Stimulated activated CD8-positive, alpha-beta memory T cell treated with anti-CD3 and anti-CD28 coated beads, Interleukin-4, amount 100 ng/mL, for 48 hours (primary cell): ENCODE results near the gene PCSK1.
"Not testable (repeated sequence)": the region's sequence is repeated elsewhere in the genome, so short reads cannot be mapped to it uniquely, and the experiment has no call there.

Source experiments
- DNase-seq: peaks from one replicate; pipeline ENCODE4 v3.0.0-alpha.2; 2020

PCSK1 gene

DNA sequence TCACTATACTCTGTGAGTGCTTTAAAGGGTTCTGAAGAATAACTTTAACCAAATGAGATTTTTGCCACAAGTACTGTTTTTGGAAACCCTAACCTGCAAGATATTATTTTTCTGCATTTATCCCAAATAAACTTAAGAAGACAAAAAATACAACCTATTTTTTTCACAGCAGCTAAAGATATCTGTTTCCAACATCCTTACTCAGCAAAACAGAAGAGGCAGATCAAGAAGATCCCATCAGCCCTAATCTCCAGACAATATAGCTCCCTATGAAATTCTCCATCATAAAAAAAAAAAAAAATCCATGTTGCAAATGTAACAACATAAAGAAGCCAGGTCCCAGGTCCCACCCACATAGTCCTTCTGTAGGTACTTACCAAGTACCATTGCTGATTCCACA lies 7.6 kb downstream of the PCSK1 start:
- DNase-seq, result no peak

DNA sequence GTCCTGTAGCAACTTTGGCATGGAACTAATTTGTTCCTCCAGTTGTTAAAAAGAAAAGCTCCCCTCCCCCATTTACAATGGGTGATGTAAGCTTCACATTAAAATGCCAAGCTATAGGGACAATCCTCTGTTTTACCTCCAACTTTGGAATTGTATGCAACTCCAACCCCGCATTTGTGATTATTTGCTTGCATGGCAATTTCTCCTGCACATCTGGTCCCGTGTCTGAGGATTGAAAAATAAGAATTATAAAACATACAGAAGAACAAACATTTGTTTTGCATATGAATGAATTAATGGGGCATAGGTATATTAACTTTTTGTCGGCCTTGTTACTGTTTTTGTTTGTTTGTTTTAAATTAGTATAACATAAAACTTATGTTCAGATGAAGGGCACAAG lies 17.2 kb downstream of the PCSK1 start:
- DNase-seq, result no peak

DNA sequence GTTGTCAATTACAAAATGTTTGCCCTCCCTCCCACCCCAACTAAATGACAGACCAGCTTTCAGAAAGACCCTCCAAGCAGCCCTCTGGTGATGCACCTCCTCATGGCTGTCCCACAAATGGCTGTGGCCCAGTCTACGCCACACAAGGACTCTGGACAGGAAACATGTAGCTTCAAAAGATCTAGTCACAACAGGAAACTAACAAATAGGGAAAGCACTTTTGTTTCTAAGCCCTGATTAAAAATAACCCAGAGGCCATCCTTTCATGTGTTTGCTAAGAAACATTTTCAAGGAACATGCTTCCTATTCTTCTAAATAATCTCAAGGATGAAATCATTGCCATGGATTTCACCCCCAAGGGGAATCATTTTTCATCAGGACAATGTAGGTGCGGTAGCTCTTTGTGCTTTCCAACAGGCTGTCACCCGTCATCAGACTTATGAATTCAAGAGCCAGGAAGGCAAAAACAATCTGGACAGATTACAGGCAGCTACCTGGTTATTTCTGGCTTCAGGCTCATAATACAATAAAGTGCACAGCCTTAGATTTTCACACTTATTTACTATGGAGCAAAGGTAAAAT lies 20.1 kb downstream of the PCSK1 start:
- no peak for DNase-seq

DNA sequence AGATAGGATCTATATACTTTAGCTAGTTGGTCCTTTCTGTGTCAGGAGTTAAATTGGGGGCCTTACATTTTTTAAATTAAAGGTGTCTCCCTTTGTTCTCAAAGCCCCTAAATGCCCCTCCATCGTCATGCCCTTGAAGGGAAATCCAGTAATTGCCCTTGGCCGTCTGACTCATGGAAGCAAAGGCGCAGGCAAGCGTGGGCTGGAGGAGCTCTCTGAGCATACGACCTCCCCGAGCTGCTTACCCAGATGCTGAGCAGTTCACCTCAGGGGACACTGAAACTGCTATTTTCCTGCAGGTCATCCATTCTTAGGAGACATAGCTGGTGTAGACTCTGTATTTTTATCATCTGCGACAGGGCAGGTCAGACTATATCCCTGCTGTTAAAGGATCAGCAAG lies 23.0 kb downstream of the PCSK1 start:
- DNase-seq, result no peak

DNA sequence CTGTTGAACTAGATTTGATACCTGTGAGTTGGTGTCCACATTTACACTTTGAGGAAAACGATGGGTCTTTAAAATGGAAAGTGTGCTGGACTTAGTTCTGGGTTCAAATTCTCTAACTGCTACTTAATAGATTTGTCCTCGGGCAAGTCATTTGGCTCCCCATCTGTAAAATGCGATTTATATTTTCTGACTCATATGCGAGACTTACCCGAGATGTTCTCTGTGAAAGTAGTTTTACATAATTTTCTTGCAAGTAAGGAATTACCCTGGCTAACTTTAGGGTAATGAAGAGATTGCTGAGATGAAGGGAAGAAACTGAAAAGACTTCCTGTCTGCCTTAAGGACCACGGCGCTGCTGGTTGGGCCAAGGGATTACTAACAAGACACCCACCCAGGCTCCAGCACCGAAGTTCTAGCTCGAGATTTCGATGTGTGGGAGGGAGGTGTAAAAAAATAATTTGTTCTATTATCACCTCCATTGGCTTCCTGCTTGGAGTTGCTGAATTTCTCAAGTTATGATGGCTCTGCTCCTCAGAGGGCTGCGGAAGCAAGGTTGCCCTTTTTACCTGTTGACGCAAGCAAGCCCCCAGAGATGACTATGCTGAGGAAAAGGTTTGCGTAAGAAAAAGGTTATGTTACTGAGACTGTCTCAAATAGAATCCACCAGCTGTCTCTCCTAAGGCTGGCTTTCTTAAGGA lies 24.1 kb downstream of the PCSK1 start:
- no peak for DNase-seq

DNA sequence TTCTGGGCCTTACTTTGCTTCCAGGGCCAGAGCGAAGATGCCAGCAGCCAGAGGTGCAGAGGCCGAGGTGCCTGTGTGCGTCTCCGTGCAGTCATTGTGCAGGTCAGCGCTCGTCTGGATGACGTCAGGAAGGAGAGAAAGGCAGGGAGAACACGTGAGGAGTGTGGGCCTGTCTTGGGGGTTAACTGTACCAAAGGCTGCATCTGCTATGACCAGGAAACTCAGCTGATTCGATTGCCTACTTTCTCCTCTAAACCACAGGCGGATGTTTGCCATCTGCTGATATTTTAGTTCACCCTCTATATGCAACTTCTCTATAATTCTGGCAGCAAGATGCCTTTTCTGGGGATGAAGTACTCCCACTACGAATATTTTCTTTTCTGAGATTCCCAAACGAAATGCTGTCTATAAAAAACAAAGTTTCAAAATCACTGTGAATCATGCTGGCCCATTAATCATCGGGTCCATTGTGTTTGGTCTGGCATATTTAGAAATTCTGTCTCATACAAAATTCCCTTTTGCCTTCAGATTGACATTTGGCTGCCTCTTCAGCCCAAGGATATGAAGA lies 24.8 kb downstream of the PCSK1 start:
- no peak for DNase-seq

DNA sequence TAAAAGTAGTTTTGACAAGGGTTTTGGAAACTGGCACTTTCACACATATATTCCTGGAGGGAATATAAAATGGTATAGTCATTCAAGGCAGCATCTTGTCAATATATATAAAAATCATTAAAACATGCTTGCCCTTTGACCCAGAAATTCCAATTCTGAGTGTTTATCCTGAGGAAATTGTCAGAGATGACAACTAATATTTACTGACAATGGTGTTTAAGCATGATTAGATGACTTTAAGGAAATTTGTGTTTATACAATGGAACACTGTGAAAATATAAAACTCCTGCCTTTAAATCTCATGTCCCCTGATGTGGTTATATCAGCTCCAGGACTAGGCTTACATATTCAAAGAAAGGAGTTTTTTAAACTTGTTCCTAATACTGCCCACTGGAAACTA lies 25.6 kb downstream of the PCSK1 start:
- DNase-seq, result no peak

DNA sequence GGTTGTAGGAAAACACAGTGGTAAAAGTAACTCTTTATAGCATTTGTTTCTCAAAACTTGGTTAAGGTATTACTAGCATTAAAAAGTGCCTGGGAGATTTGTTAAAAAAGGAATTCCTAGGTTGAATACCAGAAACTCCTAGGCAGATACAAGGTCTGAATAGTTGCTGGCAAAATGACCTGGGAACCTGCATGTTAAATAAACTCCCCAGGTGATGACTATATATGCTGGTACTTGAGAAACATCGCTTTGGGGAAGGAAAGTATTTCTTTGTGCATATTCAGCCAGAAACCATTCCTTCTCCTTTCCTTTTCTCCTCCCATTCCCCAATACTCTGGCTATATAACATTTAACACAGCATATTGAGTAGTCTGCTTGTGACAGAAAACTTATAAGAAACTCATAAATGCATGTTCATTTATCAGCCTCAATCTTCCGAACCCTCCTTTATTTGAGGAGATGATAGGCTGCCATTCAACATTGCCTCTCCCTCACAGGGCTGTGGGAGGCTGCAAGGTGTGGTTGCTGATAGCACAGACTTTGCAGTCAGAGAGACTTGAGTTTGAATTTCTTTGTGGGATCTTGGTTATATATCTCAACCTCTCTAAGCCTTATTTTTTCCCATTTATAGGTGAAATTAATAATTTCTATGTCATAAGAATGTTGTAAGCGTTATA lies 28.7 kb downstream of the PCSK1 start:
- DNase-seq, result no peak

DNA sequence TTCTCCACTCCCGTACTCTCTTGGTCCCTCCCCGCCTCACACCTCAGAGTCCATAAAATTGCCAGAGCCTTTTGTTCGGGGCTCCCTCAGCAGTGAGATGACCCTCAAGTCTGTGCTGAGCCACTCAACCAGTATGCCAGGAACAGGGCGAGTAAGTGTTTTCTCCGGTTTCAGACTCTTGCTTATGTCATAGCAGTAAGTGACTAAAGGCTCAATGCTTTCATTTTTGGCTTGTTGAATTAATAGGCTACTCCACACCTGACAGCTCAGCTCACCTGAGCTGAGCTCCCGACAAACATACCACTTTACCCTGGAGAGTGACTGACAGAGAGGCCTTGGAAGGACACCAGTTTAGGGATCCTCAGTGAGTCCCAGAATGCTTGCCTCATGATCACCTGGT lies 30.5 kb downstream of the PCSK1 start:
- DNase-seq, result no peak

DNA sequence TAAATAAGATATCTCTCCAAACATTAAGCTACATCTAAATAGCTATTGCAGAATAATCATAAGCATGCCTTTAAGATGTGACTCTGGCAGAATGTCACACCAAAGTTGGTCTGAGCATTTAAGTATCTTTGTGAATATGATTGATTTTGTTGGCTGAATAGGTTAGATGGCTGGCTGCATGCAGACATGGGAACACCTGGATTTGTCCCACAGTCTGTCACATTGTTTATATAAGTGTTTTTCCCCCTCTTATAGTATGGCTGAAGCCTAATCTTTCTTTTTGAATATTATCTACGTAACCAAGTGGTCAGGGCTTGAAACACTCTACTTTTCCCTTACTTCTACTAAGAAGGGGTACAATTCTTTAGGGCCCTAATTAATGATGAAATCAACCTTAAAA lies 36.2 kb downstream of the PCSK1 start:
- no peak for DNase-seq

DNA sequence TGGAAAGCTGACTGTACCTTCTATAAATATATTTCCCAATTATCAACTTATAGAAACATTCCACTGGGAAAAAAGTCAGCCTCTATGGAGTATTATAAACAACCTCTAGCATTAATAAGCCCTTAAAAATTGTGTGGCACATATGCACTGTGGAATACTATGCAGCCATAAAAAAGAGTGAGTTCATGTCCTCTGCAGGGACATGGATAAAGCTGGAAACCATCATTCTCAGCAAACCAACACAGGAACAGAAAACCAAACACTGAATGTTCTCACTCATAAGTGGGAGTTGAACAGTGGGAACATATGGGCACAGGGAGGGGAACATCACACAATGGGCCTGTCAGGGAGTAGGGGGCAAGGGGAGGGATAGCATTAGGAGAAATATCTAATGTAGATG lies 37.8 kb downstream of the PCSK1 start:
- not testable (repeated sequence) for DNase-seq

DNA sequence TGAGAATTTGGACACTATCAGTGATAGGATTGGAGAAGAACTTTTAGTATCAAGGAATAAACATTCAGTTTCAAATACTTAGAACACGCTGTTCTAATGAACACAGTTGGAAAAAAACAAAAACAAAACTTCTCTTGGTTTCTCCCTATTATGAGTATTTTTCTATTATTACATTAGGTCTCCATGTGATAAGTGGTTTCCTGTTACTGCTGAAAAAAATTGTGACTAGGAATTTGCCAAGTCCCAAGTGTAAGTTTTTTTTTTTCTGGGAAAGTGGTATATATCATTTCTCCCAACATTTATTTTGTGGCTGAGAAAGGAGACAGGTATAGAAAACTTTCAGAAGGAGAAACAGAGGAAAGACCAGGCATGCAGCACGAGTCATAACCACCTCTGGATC lies 41.1 kb downstream of the PCSK1 start:
- no peak for DNase-seq

DNA sequence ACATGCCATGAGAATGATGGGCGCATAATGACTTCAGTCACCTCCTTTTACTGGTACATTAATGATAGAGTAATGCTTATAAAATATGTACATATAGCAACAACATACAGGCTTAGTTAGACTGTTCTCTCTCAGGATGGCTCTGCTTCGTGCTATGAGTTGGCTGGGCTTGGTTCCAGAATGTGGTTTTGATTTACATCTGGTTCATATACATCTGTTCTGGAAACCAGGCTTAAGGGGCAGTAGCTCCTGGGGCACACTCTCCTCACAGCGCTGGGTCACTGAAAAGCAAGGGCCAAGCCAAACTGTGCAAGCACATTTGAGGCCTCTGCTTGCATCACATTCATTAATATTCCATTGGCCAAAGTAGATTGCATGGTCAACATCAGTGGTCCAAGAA lies 44.9 kb downstream of the PCSK1 start:
- no peak for DNase-seq

DNA sequence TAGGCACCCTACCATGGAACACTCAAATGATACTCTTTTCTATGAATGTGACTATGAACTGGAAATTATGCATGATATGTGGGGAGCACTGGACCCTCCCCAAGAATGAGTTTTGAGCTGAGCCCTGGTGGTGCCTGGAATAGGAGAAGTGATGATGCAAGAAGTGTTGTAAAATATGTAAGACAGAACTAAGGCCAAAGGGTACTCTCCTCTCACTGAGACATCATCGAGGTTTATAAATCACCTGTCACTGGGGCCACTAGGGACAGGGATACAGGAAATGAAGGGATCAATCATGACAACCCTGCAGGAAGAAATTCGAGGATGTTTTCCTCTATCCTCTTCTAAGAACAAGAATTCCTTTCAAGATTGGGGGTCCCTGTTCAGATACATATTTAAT lies 45.4 kb downstream of the PCSK1 start:
- no peak for DNase-seq

DNA sequence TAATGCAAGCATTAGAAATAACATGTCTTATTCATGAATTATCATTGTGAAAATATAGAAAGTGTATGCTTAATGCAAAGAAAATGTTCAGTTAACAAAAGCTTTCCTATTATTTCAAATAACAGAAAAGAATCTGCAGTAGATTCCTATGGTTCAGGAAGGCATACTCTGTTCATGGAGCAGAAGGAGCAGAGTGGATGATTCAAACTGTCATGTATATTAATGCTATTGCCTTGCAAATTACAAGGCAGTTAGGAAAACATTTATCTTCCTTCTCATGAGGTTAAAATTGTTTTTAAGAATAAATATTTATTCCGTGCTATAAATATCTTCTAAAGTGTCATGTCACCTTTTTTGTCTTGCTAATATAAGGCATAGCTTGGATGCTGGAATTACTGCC lies 47.5 kb downstream of the PCSK1 start:
- DNase-seq, result no peak

DNA sequence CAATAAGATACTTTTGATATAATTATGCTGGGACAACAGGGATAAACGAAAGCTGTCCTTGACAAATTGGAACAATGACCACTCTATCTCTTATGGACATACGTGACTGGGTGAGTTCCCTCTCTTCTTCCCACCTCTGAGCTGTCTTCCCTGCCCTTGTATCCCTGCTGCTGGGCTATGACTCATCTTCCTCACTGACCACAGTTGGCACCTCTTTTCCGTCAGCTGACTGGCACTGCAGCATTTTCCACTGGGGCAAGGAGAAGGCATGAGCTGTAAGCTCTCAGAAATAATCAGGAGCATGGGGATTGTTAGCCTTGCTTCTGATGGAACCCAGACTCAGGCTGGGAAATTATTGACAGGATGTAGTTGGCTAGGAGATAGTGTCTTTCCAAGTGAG lies 48.7 kb downstream of the PCSK1 start:
- DNase-seq, result no peak

DNA sequence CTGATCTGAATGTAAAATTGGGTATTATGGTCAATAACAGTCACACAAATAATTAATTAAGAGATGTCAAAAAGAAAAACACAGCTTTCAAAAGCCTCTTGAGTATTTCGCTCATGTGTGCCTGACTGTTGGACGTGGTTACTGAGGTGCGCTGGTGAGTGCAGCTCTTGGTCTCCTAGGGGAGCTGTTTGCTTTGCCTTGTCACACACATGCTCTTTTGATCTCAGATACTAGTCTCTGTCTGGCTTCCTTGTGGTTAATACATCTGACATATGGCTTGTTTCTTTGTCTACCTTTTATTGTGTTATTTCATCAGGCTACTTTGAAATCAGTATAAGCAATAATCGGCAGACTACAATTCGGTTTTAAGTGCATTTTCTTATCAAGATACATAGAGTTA lies 51.5 kb downstream of the PCSK1 start:
- DNase-seq, result no peak

DNA sequence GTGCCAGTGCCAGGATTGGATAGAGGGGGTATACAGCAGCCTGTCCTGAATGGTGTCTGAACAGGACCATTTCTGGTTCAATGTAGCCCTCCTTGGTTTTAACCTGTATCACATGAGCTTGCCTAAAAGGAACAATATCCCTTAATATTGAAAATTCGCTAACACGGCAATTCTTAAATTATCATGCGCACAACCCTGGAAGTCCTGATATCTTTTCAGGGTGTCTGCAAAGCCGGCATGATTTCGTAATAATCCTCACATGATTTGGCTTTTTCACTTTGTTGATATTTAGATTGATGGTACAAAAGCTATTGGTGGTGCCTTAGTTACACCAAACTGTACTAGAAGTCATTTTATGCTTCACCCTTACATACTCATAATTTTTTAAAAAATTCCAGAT lies 53.2 kb downstream of the PCSK1 start:
- DNase-seq, result no peak

DNA sequence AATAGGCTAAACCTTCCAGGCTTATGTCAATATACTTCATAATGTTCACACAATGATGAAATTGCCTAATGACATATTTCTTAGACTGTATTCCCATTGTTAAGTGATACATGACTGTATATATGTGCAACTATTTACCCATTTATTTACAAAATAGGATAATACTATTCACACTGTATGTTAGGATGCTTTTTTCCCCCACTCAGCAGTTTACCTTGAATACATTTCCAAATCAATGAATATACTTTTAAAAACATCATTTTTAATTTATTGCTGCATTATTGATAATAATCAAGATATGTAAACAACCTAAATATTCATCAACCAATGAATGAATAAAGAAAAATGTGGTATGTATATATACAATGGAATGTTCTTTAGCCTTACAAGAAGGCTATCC lies 55.5 kb downstream of the PCSK1 start:
- no peak for DNase-seq

DNA sequence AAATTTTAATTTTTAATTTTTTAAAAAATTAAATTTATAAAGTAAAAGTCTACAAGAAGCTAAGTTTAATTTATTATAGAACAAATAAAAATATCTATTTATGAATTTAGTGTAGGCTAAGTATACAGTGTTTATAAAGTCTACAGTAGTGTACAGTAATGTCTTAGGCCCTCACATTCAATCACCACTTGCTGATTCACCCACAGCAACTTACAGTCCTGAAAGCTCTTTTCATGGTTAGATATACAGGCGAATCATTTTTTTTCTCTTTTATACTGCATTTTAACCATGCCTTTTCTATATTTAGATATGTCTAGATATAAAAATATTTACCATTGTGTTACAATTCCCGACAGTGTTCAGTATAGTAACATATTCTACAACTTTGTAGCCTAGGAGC lies 55.9 kb downstream of the PCSK1 start:
- no peak for DNase-seq

DNA sequence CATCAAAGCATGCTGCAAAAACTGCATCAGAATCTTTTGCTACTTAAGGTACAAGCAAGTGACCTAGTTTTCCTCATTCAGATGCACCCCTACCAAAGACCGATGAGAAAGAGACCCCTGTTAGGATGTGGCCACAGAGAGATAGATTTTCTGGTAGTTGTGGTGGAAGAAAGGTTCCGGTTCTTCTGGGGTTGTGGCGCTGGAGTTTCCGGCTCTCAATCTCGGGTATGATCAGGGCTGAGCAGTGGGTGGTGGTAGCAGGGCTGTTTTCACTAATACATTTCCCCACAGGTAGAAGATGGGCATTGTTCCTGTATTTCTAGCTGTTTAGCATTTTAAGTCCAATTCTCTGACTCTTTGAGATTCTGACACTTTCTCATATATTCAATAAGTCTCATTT lies 58.4 kb downstream of the PCSK1 start:
- DNase-seq, result peak; percentile 27

DNA sequence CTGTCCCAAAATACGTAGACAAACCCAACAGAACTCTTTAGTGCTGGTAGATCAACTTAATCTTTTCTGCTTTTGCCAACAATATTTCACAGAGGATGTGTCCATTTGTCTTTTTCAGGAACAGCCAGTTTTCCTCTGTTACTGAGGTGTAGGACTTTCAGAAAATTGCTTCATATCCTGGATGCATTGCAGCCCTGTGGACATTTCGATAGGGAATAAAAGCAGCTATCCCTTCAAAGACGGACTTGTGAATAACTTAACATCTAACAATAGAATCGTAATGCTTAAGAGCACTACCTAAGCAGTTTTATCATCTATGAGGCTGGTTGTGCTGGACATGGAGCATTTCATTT lies 59.7 kb downstream of the PCSK1 start:
- no peak for DNase-seq

DNA sequence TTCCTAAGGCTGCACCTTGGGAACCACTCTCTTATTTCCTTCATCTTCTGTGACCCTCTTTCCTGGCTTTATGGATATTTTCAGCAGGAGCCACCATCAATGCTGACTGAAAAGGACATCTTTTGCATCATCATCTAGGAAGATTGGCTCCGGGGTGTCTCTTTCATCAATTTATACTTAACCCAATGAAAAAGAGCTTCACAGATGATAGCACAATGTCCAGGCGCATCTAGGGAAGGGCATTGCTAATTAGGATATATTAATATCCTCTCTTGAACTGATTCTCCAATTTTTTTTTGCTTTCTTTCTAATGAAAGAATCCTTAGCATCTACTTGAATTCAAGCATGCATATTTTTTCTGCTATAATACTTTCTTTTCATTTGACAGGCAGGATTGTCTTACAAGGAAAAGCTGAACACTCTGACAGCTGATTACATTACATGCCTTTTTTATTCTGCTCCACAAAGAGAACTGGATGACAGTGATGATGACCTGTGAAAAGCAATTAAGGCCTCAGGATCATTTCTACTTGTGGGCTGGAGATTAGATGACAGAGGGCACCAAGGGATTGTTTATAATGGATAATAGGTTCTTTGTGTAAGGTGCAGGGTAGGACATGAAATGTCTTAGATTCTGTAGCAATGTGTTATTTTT lies 60.2 kb downstream of the PCSK1 start:
- no peak for DNase-seq

DNA sequence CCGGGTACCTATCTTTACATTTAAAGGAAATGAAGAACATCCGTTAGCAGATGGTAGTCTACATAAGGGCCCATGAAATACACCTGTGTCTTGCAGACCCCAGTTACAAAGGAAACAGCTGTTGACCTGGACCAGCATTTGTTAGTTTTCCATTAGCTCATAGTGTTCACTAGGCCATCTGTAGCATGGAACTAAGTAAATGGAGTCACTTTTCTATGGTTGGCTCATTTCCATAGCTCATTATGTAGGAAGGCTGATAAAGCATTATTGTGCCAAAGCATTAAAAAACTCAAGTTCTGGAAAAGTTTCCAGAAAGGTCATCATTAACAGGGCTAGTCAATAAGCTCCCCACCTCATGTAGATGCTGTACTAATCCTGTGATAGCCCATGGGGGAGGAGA lies 62.1 kb downstream of the PCSK1 start:
- DNase-seq, result no peak
